Breast epithelium (tissue), 3 donors: ENCODE data around the gene FATE1.

Experiments
- CTCF ChIP-seq, 3 donors: fragments of 450-650 bp; IDR thresholded peaks; one replicate each; pipeline ENCODE4 v1.5.1; 2016 to 2017; ENCODE audit warnings: antibody characterized with exemption in 3 of 3, mild to moderate bottlenecking in 3 of 3, moderate library complexity in 3 of 3
- POLR2A ChIP-seq: fragments of 450-650 bp; IDR thresholded peaks from one replicate; pipeline ENCODE4 v1.6.1; 2016; ENCODE audit warnings: antibody characterized with exemption, mild to moderate bottlenecking, moderate library complexity

- no peak for TF ChIP-seq CTCF (IDR thresholded peaks at IDR 0.05)
- TF ChIP-seq POLR2A, result no peak
These were observed 49.2 kb downstream of the FATE1 start for GRCh38 chrX:151765026-151765425.
